ENCODE measurements around the gene SHC4.

DNA sequence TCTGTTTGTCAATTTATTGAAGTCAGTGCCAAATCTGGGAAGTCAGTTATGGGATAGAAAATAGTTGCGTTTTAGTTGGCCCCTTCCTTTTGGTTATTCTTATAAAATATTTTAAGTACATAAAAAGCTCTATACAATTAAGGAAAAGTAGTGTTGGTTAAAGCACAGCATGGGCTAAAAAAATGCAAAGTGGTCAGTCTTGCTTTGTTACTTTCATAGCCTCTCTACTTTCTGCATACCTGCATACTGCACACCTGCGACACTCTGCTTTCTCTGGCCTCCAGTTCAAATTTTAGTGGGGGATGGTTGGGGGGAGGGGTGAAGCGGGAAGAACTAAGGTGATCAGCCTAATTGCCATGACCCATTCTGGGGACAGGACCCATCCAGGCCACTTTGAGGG lies 21.8 kb upstream of the SHC4 start:
- no peak for TF ChIP-seq POLR2A (IDR thresholded peaks at IDR 0.05)
- TF ChIP-seq, protein P1, sequence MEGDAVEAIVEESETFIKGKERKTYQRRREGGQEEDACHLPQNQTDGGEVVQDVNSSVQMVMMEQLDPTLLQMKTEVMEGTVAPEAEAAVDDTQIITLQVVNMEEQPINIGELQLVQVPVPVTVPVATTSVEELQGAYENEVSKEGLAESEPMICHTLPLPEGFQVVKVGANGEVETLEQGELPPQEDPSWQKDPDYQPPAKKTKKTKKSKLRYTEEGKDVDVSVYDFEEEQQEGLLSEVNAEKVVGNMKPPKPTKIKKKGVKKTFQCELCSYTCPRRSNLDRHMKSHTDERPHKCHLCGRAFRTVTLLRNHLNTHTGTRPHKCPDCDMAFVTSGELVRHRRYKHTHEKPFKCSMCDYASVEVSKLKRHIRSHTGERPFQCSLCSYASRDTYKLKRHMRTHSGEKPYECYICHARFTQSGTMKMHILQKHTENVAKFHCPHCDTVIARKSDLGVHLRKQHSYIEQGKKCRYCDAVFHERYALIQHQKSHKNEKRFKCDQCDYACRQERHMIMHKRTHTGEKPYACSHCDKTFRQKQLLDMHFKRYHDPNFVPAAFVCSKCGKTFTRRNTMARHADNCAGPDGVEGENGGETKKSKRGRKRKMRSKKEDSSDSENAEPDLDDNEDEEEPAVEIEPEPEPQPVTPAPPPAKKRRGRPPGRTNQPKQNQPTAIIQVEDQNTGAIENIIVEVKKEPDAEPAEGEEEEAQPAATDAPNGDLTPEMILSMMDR (IDR thresholded peaks at IDR 0.05) = no peak
